COLO668 (cell line): Measurements from ENCODE around the gene VOPP1.
"Not testable (repeated sequence)": the region's sequence is repeated elsewhere in the genome, so short reads cannot be mapped to it uniquely, and the experiment has no call there.

Experiments used
- DNase-seq: peaks from one replicate; lab custom pipeline; 2025; ENCODE audit not compliant: unreplicated experiment; lab: John Stamatoyannopoulos, UW

Gene VOPP1, protein sequence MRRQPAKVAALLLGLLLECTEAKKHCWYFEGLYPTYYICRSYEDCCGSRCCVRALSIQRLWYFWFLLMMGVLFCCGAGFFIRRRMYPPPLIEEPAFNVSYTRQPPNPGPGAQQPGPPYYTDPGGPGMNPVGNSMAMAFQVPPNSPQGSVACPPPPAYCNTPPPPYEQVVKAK

DNA sequence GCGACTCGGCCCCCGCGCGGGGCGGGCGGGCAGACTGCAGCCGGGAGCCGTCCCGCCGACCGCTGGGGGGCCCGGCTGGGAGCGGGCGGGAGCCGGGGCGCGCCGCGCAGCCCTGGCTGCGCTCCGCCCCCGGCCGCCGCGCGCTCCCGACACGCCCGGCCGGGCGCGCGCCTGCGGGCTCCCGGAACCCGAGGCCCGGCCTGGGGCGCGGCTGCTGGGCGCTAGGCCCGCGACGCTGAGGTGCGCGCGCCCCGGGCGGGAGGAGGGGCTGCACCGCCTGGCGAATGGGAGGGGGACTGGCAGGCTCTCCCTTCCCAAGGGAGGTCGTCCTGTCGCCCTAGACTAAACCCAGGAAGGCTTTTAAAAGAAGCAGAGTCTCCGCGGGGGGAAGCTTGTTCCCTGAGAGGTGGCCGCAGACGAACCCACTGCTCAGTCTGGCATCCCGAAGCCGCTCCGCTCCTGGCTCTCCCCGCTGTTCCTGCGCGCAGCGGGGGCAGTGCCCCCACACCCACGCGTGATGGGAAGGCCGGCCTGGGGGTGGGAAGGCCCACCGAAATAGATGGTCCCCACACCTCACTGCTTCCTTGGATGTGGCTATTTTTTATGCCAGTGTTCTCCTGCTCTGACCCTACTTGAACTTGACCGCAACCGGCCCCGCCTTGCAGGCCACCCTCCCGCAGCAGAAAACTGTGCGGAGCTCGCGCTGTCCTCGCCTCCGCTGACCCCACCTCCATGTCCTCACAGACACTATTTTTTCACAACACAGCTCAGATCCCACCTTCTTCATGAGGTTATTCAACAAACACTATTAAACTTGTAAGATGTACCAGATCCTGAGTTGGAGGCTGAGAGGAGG lies at the start of gene VOPP1:
Gene VOPP1 (minus strand): TSS at position 125 of the 856 bp plus-strand sequence. CDS start 178 bp downstream, outside the sequence.
- DNase-seq, result peak; percentile 94

DNA sequence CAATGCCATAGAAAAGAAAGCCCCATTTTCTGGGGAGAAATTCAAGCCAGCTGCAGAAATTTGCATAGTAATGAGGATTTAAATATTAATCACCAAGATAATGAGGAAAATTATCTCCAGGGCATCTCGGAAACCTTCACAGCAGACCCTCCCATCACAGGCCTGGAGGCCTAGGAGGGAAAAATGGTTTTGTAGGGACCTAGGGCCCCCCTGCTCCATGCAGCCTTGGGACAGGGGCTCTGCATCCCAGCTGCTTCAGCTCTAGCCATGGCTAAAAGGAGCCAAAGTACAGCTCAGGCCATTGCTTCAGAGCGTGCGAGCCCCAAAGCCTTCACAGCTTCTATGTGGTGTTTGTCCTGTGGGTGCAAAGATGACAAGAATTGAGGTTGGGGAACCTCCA lies 46.6 kb upstream of the VOPP1 start:
- no peak for DNase-seq

DNA sequence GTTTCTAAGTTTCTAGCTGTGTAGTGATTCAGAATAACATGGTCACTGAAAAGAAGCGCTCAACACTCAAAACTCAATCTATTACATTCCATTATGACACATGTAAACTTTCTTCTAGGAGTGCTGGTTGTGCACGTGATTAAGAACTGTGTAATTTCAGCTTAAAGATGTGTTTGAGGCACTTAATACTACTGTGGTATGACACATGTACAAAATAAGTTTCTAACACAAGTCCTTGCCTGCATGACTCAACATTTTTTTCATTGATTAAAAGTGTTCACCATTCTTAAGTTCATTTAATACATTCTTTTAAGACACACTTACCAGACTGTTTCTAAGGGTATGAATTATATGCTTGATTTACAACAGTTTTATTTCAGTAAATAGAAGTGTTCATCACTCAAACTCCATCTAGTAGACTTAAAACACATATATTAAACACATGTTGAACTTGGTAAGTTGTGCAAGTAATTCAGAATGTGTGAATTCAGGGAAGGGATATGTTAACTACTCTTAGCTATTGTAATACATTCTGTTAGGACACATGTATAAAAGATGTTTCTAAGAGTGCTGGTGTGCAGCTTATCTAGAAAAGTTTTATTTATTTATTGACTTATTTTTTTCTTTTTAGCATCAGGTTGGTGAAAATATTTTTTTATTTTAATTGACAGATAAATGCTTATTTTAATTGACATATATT lies 42.2 kb upstream of the VOPP1 start:
- DNase-seq, result not testable (repeated sequence)

DNA sequence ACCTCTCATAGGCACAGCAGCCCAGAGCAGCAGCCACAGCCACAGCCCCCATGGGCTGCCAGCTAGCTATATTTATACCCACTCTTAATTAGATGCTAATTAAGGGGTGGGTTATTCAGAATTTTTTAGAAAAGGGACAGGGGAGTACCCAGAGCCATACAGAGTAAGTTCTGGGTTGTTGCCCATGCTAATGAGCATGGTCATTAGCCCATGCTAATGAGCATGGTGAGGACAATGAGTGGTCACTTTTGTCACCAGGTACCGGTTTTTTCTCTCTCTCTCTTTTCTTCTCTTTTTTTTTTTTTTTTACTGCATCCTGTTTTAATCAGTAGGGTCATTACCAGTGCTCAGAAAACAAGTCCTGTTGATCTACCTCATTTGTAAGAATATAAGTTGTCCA lies 37.4 kb upstream of the VOPP1 start:
- not testable (repeated sequence) for DNase-seq

DNA sequence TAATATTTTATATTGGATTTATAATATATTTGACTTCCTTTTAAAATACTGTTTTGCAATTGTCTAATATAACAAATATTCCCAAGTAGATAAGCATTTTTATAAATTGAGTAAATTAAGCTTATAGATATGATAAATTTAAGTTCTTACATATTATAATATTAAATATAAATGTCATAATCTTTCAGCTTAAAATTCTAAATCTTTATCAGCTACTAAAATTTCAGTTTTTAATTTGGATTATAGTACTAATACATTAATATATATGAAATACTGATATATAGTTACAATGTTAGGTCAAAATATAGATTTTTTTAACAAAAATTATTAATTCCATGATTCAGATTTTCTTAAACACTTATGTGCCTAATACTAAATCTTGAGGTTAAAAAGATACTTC lies 33.4 kb upstream of the VOPP1 start:
- not testable (repeated sequence) for DNase-seq

DNA sequence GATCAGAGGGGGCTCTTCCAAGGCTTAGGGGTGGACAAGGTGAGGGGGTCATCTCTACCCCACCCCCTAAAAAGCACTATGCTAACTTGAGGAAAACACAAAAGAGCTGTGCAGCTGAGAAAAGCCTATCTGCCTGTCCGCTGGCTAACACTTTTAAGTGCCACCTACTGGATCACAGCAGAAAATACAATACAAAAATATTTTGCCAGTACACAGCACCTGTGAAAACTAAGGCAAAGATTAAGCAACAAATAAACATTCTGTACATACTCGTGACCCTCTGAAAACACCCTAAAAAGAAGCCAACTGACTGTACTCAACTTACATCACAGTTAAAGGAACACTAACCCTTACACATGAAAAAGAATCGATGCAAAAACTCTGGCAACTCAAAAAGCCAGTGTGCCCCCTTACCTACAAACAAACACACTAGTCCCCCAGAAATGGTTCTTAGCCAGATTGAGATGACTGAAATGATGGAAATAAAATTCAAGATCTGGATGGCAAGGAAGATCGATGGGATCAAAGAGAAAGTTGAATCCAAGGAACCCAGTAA lies 25.7 kb upstream of the VOPP1 start:
- not testable (repeated sequence) for DNase-seq

DNA sequence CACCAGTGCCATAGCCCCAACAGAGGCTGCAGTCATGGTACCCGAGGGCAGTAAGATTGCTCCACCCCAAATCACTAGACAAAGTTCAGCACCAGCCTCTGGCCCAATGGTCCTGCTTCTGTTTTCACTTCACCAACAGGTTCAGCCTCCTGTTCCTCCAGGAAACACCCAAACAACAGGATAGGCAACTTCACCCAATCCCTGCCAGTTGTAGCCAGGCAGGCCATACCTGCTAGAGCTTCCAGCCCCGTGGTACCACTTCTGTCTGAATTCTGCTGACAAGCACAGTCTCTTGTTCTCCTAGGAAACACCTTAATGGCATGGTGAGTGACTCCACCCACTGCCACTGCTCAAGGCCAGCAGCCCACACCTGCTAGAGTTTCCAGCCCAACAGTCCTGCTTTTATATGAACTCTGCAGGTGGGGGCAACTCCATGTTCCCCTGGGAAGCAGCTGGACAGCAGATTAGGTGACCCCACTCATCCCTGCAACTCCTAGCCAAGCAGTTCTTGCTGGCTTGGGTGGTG lies 25.0 kb upstream of the VOPP1 start:
- not testable (repeated sequence) for DNase-seq

DNA sequence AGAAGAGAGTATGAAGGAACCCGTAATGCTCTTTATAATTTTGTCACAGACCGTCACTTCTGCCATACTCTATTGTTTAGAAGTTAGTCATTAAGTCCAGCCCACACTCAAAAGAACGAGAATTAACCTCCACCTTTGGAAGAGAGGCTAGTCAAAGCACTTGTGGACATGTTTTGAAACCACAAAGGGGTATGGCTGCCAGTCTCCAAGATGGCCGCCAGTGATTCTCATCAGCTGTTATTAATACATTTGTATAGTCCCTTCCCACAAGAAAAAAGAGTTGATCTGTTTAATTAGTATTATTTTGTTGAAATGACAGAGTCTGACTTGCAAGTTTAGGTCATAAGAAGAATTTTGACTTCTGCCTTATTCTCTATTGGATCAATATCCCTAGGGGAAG lies 23.2 kb upstream of the VOPP1 start:
- DNase-seq, result no peak

DNA sequence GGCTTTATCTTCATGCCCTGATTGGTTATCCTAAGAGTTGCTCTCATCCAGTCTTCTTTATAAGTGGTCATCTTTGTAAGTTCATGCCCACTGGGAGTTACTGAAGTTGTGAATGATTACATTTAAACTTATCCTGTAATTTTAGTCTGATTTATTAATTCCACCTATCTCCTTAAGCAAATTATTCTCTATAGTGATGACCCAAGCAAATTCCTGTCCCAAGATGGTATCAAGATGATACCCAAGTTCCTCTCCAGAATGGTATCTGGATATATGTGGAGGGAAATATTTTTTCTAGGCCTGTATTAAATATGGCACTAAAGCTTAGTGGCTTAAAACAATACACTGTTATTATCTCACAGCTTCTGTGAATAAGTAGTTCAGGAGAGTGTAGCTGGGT lies 22.6 kb upstream of the VOPP1 start:
- DNase-seq, result no peak

DNA sequence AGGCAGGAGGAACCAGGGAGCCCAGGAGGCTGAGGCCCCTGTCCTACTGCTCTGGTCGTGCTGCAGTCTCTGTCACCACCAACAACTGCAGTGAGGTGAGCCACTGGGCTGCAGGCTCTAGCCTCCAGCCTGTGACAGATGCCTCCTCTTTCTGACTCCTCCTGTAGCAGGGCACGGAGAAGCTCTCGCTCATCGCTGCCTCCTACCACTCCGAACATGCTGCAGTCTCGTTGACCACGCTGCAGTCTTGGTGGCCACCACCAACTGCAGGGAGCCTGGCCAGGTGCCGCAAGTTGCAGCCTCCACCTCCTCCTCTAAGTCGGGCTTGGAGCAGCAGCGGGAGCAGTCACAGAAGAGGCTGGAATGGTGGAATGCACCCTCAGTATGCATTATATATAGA lies 22.1 kb upstream of the VOPP1 start:
- no peak for DNase-seq

DNA sequence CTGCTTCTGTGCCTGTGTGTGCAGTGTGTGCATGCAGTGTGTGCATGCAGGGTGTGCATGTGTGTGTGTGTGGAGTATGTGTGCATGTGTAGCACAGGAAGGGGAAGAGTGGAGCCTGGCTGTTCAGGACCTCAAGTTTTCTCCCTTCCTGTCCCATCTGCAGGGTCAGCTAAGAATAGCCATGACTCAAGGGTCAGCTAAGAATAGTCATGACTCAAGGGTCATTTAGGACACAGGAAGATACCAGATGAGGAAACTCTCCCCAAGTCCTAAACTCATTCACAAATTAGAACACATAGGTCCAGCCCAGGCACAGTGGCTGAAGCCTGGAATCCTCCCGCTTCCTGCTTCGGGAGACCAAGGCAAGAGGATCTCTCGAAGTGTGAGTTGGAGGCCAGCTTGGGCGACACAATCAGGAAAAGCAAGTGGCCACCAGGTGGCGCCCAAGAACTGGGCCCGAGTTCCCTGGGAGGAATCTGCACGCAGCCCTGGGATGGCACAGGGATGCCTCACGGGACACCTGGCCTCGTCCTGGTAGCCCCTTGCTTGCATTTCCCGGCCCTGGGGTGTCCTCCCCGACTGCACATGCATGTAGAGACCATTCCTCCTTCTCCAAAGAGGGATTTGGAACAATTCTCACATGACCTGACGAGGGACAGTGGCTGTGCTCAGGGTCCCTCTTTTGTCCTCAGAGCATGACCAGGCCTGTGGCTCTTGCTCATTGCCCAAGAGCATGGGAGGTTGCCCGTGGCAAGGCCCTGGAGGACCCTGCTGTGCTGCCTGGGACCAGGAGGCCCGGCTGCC lies 21.4 kb upstream of the VOPP1 start:
- DNase-seq, result peak; percentile 75

DNA sequence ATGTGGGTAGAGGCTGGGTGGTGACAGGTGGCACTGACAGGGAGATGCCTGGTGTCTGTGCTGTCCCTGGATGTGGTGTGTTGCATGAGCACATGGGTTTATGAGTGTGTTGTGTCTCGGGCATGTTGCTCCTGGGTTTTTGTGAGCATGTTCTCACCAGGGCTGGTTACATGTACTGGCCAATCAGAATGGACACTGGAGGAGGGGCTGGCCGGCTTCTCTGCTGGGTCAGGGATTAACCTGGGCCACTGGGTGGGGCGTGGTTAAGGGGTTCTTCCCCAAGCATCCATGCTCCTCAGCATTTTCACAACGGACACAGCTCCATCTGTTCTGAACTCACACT lies 20.8 kb upstream of the VOPP1 start:
- no peak for DNase-seq

DNA sequence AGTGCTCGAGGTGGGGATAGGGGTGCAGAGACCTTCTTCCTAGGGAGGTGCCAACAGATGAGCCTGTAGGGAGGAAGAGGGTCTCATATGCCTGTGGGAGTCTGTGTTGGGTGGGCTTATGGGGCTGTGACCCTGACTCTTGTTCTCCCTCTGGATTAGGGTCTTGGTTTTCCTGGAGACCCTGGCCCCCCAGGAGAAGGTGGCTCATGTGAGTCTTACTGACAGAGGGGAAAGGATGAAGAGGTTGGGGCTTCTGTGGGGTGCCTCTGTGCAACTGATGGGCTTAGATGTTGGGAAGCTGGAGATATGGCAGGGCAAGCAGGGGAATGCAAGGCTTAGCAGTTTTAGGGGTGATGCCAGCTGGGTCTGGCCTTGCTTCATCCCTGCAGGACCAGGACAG lies 20.2 kb upstream of the VOPP1 start:
- DNase-seq, result no peak

DNA sequence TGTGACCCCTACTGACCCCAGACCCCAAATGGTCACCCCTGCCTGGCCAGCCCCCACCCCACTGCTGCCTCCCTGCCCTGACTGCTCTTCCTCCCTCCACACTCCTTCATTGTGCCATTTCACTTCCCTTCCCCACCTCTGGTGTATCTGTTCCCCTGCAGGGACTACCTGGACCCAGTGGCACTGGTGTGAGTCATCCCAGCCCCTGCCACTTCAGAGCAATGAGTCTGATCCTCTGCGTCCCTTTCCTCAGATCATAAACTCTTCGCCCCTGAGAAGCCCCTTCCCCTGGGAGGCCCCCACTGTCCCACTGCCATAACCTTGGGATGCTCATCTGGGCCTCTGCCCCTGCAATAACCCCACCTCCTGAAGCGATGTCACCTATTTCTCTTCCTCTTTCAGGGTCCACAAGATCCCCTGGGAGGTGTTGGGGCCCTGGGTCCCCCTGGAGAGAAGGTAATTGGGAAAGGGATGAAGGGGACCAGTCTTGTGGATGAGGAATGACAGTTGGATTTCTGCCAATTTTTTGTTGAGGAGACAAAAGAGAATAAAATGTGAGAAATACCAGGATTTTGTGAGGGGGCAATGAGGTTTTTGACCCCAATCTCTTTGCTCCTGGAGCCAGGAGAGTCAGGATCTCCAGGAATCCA lies 19.1 kb upstream of the VOPP1 start:
- no peak for DNase-seq

DNA sequence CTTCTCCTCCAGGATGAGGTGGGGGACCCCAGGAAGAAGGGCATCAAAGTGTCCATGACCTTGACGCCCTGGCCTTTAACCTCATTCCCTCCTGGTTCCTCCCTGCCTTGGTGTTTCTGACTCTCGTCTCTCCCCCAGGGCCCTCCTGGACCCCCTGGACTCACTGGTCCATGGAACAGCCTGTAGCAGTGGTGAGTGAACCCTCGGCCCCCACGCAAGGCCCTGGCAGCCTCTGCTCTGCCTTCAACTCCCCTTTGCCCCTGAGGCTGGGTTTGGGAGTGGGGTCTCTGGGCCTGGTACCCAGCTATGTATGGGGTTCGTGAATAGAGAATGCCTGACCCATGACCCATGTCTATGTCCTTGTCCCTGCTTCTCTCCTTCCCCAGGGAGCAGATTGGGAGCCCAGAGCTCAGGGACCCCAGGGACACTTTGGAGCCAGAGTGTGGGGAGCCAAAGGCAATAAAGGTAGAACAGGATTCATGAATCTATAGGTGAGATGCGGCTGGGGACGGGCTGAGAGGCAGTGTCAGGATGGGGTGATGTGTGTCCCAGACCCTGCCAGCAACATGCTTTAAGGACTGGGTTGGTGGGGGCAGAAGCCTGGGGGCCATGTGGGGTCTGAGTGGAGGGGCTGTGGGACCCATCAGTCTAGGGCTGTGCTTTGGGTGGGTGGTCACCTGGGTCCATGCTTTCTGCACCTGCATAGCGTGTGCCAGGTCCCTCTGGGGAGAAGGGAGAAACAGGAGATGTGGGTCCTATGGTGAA lies 18.4 kb upstream of the VOPP1 start:
- no peak for DNase-seq

DNA sequence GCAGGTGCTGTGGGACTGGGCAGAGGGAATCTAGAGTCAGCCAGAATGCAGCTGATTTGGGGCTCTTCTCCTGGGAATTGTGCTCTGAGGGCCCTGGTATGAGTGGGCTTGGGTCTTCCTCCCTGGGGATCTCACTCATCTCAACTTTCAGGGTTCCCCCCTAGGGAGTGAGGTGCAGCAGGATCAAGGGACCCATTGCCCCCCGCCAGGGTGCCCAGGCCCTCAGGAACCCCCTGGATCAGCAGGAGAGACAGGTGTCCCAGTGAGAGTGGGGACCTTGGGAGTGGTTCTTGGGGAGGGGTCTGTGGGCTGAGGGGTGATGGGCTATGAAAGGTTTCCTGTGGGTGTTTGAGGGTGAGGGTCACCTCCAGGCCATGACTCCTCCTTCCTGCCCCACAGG lies 17.6 kb upstream of the VOPP1 start:
- DNase-seq, result no peak

DNA sequence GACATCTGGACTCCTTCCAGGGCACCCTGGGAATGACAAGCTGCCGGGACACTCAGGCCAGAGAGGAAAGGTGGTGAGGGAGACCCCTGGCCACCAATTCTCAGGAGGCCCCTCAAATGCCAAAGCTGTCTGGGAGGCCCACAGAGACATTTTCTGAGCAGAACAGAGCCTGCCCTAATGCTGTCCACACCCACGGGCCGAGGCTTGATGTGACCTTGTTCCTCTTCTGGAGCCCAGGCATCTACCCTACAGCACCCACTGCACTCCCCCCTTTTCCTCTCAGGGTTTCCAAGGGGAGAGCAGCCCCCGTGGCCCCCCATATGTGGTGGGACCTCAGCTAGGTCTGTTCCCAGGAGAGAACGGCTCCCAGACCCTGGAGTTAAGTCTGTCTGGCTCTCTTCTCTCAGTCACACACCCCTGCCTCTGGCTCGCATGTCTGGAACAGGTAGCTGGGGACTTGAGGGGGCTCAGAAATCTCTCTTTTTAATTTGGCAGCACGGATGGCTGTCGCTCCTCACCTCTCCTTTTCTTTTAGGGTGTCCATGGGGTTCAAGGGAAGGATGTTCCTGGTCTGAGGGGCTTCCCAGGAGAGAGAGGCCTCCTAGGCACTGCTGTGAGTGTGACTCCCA lies 16.8 kb upstream of the VOPP1 start:
- DNase-seq, result no peak

DNA sequence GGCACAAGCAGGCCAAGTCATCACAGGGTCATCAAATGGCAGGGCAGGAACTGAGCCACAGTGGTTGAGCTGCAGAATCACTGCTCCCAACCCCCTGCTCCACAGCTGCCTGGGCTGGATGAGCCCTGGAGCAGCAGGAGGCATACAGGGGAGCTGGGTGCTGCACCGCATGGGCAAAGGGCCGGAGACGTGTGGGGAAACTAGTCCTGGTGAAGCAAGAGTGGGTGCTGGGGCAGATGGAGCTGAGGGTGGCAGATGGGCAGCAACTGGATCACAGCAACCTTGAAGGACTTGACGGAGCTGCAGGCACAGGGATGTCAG lies 16.0 kb upstream of the VOPP1 start:
- no peak for DNase-seq

DNA sequence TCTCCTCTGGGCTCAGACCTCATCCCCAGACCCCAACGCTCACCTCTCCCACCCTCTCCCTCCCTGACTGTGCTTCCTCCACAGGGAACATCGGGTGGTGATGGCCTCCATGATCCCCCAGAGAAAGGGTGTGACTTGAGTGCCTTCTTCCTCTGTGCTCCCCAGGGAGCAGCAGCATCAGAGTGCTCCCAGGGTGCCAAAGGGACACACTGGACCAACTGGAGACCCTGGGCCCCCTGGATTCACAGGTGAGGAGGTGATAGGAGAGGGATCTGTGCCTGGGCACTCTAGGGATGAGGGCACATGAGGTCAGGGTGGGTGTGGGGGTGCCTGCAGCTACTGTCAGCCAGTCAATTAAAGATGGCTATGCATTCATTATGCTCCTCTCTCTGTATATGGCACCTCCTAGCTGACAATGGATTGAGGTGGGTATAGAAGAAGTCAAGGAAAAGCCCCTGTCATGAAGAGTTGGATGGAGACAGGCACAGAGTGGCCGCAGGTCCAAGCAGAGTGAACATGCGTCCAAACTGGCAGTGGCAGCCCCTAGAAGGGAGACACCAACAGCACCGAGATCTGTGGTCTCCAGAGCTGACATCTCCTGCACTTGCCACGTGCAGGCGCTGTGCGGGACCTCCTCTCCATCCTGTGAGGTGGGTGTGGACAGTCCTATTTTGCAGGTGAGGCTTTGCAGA lies 15.5 kb upstream of the VOPP1 start:
- no peak for DNase-seq
